T-helper 2 cell (primary cell): ENCODE results near the gene PPTC7.
"Not testable (repeated sequence)": the region's sequence is repeated elsewhere in the genome, so short reads cannot be mapped to it uniquely, and the experiment has no call there.

ENCODE experiments used
- DNase-seq, 5 experiments: peaks; one replicate each; pipeline versions ENCODE4 v3.0.0 to v3.0.0-alpha.2; 2012 to 2022

PPTC7 gene

GRCh38 chr12:110534811-110535210 lies 48.3 kb downstream of the PPTC7 start:
- no peak for DNase-seq

DNA sequence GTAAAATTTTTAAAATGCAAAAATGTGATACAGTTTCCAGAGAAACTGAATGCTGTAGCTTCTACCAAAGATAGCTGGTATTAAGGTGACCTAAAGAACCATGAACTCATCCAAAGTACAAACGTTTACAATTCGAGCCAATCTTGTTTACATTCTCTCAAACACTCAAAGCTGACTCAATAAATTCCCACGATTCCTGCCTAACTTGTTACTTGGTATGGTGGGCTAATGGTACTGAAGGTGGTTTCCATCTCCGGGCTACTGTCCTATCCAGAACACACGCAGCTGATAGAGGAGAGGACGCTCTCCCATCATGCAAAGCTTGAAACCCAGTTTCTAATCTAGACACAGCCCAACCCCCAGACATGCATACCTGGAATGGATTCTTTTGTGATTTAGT lies 49.5 kb downstream of the PPTC7 start:
- no peak for DNase-seq

DNA sequence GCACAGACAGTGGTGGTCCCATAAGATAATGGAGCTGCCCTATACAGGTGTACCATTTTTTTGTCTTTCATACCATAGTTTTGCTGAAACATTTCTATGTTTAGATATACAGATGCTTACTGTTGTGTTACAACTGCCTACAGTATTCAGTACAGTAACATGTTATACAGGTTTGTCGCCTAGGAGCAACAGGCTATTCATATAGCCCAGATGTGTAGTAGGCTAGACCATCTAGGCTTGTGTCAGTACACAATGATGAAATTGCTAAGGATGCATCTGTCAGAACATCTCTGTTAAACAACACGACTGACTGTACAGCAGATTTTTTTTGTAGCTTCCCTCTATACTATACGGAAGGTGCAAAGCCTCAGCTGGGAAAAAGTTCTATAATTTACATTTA lies 50.5 kb downstream of the PPTC7 start:
- DNase-seq = no peak

- DNase-seq = peak in 1 of 5 experiments; percentile 36
Measured at GRCh38 chr12:110531741-110532333, 51.3 kb downstream of the PPTC7 start.

DNA sequence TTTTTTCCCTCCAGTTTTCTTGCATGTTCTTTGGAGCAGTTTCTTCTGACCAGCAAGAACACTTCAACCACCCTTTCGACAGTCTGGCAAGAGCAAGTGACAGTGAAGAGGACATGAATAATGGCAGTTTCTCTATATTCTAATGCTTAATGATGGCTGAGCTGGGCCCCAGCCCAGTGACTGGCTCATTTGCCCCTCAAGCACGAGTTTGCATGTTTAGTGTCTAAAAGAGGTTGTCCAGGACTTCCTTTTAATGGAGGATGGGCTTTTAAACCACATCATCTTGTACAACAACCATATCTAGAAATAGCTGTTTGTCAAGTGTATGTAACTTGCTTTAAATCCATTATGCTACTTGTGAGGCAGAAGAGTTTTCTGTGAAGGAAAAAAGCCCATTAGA lies 52.6 kb downstream of the PPTC7 start:
- no peak for DNase-seq

- DNase-seq = no peak
Measured at GRCh38 chr12:110528277-110528839, 54.8 kb downstream of the PPTC7 start.

- DNase-seq = peak in 2 of 5 experiments; percentile 28 to 87
Measured at GRCh38 chr12:110520876-110521712, 62.0 kb downstream of the PPTC7 start.

- DNase-seq = not testable (repeated sequence)
Measured at GRCh38 chr12:110518014-110518413, 65.1 kb downstream of the PPTC7 start.

- DNase-seq = no peak
Measured at GRCh38 chr12:110516995-110517394, 66.1 kb downstream of the PPTC7 start.

GRCh38 chr12:110514363-110514762 lies 68.8 kb downstream of the PPTC7 start:
- DNase-seq = no peak

- DNase-seq = no peak
Measured at GRCh38 chr12:110513842-110514241, 69.3 kb downstream of the PPTC7 start.

DNA sequence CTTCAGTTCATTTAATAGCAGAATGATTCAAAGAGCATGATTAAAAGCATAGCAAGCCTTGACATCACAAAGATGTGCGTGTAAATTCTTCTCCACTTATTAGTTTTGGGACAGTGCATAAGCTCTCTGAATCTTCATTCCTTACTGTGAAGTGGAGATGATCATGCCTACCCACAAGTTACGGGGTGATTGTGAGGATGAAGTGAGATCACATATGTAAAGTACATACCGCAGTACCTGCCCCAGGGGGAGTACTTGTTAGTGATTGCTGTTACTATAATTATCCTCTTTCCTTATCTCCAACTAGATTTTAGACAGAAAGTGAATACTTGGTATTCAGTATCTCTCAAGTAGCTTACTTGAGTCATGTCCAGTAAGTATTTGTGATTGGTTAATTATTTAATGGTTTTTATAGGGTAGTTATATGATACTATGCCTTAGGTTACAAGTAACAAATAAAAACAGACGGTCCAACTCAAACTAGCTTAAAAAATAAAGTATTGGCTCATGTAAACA lies 75.0 kb downstream of the PPTC7 start:
- DNase-seq = no peak

- DNase-seq = no peak
Measured at GRCh38 chr12:110505332-110505731, 77.8 kb downstream of the PPTC7 start.

- no peak for DNase-seq
Measured at GRCh38 chr12:110503432-110503831, 79.7 kb downstream of the PPTC7 start.

- peak; percentile 97 to 100 (median 98) for DNase-seq
Measured at GRCh38 chr12:110501752-110502738, 81.1 kb downstream of the PPTC7 start, which contains the start of the genes RAD9B and VPS29. RAD9B (plus strand) TSS chr12:110502331; CDS start chr12:110502338, 7 bp downstream. VPS29 (minus strand) TSS chr12:110502111; CDS start chr12:110502051, 60 bp downstream.

DNA sequence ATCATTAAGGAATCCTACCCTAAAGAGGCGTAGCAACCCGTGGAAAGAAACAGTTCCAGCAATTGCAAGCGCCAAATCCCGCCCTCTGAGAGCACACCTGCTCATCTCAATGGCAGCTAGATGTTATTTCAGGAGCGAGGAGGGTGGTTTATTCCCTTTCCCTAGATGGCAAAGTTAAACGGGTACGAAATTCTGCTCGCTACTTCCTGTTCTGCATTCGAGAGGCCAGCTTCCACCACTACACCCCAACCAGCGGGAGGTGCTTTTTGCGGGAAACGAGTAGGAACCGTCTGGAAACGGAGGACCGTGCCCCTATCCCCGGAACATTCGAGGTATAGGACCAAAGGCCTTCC lies 81.7 kb downstream of the PPTC7 start:
- peak in 2 of 5 experiments; percentile 4 to 46 for DNase-seq

- no peak for DNase-seq
Measured at GRCh38 chr12:110498984-110499706, 84.0 kb downstream of the PPTC7 start.
